Keratinocyte (primary cell): ENCODE measurements around the gene NOL3. TPM values are rescaled to one million over a fixed set of nuclear protein-coding genes. Genes with fewer than 3 reads are reported as not detected.

ENCODE experiments used
- DNase-seq: peaks from one replicate; pipeline ENCODE4 v3.0.0-alpha.2; 2011; ENCODE audit warnings: low read depth, missing footprints, low spot score
- FAIRE-seq: peaks from 2 replicates; lab custom pipeline; 2011; peaks lifted over from hg19 to GRCh38; lab: Jason Lieb, UNC
- H2AFZ ChIP-seq: 2 replicates; pipeline ENCODE4 v1.6.0; 2012; ENCODE audit warnings: low read length, control low read depth, inconsistent platforms; ENCODE audit not compliant: control insufficient read depth
- H3K27ac ChIP-seq: 2 replicates; pipeline ENCODE4 v1.5.1; 2011; ENCODE audit warnings: low read length; ENCODE audit not compliant: control insufficient read depth, insufficient read depth
- H3K27me3 ChIP-seq: 3 replicates; pipeline ENCODE4 v1.6.0; 2011; ENCODE audit warnings: low read length; ENCODE audit not compliant: control insufficient read depth, insufficient read depth; ENCODE audit errors: extremely low read depth
- H3K36me3 ChIP-seq, 2 experiments: 2 replicates in 1 of 2; 3 replicates in 1 of 2; pipeline ENCODE4 v1.5.1; 2011; ENCODE audit warnings: low read length in 2 of 2, mild to moderate bottlenecking in 1 of 2; ENCODE audit not compliant: control insufficient read depth in 2 of 2, insufficient read depth in 2 of 2; ENCODE audit errors: extremely low read depth in 1 of 2
- H3K4me1 ChIP-seq: 3 replicates; pipeline ENCODE4 v1.5.1; 2011; ENCODE audit warnings: low read length; ENCODE audit not compliant: control insufficient read depth, insufficient read depth; ENCODE audit errors: extremely low read depth
- H3K4me2 ChIP-seq: 3 replicates; pipeline ENCODE4 v1.6.0; 2011; ENCODE audit warnings: low read depth, low read length; ENCODE audit not compliant: control insufficient read depth, insufficient read depth; ENCODE audit errors: extremely low read depth
- H3K4me3 ChIP-seq, 3 experiments: fragments of 200-600 bp in 1 of 3; sonication (generic) in 1 of 3; 2 replicates in 2 of 3; 3 replicates in 1 of 3; pipeline ENCODE4 v1.5.1; 2011 to 2016; ENCODE audit warnings: low read length in 3 of 3, mild to moderate bottlenecking in 3 of 3, control low read depth in 2 of 3, inconsistent platforms in 1 of 3, low read depth in 1 of 3, mixed read lengths in 1 of 3, mixed run types in 1 of 3, moderate library complexity in 1 of 3; ENCODE audit not compliant: control insufficient read depth in 2 of 3, insufficient read depth in 2 of 3; ENCODE audit errors: extremely low read depth in 1 of 3
- H3K79me2 ChIP-seq: 2 replicates; pipeline ENCODE4 v1.6.0; 2012; ENCODE audit warnings: low read length; ENCODE audit not compliant: control insufficient read depth, insufficient read depth
- H3K9ac ChIP-seq: 3 replicates; pipeline ENCODE4 v1.6.0; 2011; ENCODE audit warnings: low read length; ENCODE audit not compliant: control insufficient read depth, insufficient read depth; ENCODE audit errors: extremely low read depth
- H3K9me1 ChIP-seq: 3 replicates; pipeline ENCODE4 v1.6.0; 2011; ENCODE audit warnings: low read length; ENCODE audit not compliant: control insufficient read depth, insufficient read depth; ENCODE audit errors: extremely low read depth
- H3K9me3 ChIP-seq: 2 replicates; pipeline ENCODE4 v1.5.1; 2012; ENCODE audit warnings: low read depth, low read length; ENCODE audit not compliant: control insufficient read depth
- H4K20me1 ChIP-seq: 3 replicates; pipeline ENCODE4 v1.6.0; 2011; ENCODE audit warnings: low read length; ENCODE audit not compliant: control insufficient read depth, insufficient read depth; ENCODE audit errors: extremely low read depth
- CTCF ChIP-seq, 3 experiments: IDR thresholded peaks in 1 of 3; conservative IDR thresholded peaks in 1 of 3; optimal IDR thresholded peaks in 1 of 3; 2 replicates in 2 of 3; 3 replicates in 1 of 3; pipeline versions ENCODE3 to v1.5.1; 2011; ENCODE audit warnings: low read length in 3 of 3, mild to moderate bottlenecking in 3 of 3, moderate library complexity in 2 of 3, control low read depth in 1 of 3, inconsistent platforms in 1 of 3; ENCODE audit not compliant: insufficient read depth in 2 of 3; ENCODE audit errors: extremely low read depth in 1 of 3
- EZH2 ChIP-seq: IDR thresholded peaks from one replicate; pipeline ENCODE4 v1.6.1; 2012; ENCODE audit warnings: inconsistent platforms, mild to moderate bottlenecking, low read length, moderate library complexity
- dilution Hi-C: fragments of 300-500 bp; cut with MboI; formaldehyde crosslinking; loops from one replicate; pipeline ENCODE4 v1.7.0; 2020; ENCODE audit warnings: low sequenced_read_pairs; ENCODE audit not compliant: extremely low pct_ligation_motif_present
- polyA plus RNA-seq, 5 experiments: library from polyadenylated mRNA; depleted of rRNA in 3 of 5; stranded (reverse) in 3 of 5; stranded (forward) in 1 of 5; unstranded in 1 of 5; fragments of >200 nt; gene quantifications; 1 replicate in 1 of 5; 2 replicates in 3 of 5; 3 replicates in 1 of 5; pipeline versions ENCODE4 v1.2.1 to v1.2.3, GENCODE V29; 2011 to 2012; ENCODE audit warnings: missing spikeins in 2 of 5, low read depth in 1 of 5, low replicate concordance in 1 of 5

NOL3 gene
- polyA plus RNA-seq, 1 donor (not counting 4 experiments of a cell fraction or from before 2014, with no cell fraction given): 16.8 TPM

GRCh38 chr16:67209565-67209964 is 39.2 kb downstream of the NOL3 start:
- Histone ChIP-seq H2AFZ (no peak overlapping the region), H3K27ac (no peak overlapping the region), H3K9me3 (no peaks in the 10 kb centered on the region), H3K9me1 (peaks cover 4% of the 10 kb centered on the region), H3K79me2 (no peaks in the 10 kb centered on the region), H3K4me2 (no peak overlapping the region), H3K27me3 (no peaks in the 10 kb centered on the region), H3K9ac (no peak overlapping the region), H3K36me3 (peaks cover 0 to 3% of the 10 kb centered on the region in 2 experiments), H3K4me3 (no peak overlapping the region), H3K4me1 (peaks cover 44% of the 10 kb centered on the region), H4K20me1 (no peaks in the 10 kb centered on the region)
- FAIRE-seq: no peak
- TF ChIP-seq EZH2 (no peak), CTCF (optimal IDR thresholded peaks at IDR 0.05 in 1 of 3, IDR thresholded peaks at IDR 0.05 in 1 of 3, conservative IDR thresholded peaks at IDR 0.05 in 1 of 3; ENCODE audit: extremely low read depth in 1 of 3, insufficient read depth in 2 of 3, low read length in 3 of 3) (no peak)
- no peak for DNase-seq
- dilution Hi-C loops: no loop called here

- TF ChIP-seq CTCF (optimal IDR thresholded peaks at IDR 0.05 in 1 of 3, IDR thresholded peaks at IDR 0.05 in 1 of 3, conservative IDR thresholded peaks at IDR 0.05 in 1 of 3; ENCODE audit: extremely low read depth in 1 of 3, insufficient read depth in 2 of 3, low read length in 3 of 3): no peak
- TF ChIP-seq EZH2: no peak
- Histone ChIP-seq H3K4me3 (no peak overlapping the region), H3K9ac (no peak overlapping the region), H3K27ac (no peak overlapping the region), H3K4me2 (no peak overlapping the region), H3K79me2 (no peaks in the 10 kb centered on the region), H4K20me1 (no peaks in the 10 kb centered on the region), H3K9me1 (peaks cover 4% of the 10 kb centered on the region), H3K4me1 (peaks cover 44% of the 10 kb centered on the region), H3K36me3 (peaks cover 0 to 1% of the 10 kb centered on the region in 2 experiments), H2AFZ (no peak overlapping the region), H3K27me3 (no peaks in the 10 kb centered on the region), H3K9me3 (no peaks in the 10 kb centered on the region)
- FAIRE-seq (no peak), DNase-seq (no peak)
- dilution Hi-C loops: no loop called here
These were observed 40.0 kb downstream of the NOL3 start for GRCh38 chr16:67210069-67210937.
